GM20431 (cell line): ENCODE results near the gene OR10AD1.

Experiments used
- in situ Hi-C: fragments of 300-500 bp; cut with MseI, MboI; formaldehyde crosslinking; loops from one replicate; pipeline ENCODE4 v1.15.0; 2020; ENCODE audit warnings: low sequenced_read_pairs; ENCODE audit not compliant: unreplicated experiment

The OR10AD1 gene

GRCh38 chr12:48165089-48165981 is 37.8 kb downstream of the OR10AD1 start:
- in situ Hi-C loops: loop anchor here (25.0 kb wide), 1 partner anchor 203 kb away; the partner anchor contains the start of gene TMEM106C

GRCh38 chr12:48164451-48164850 is 38.6 kb downstream of the OR10AD1 start:
- in situ Hi-C loops: loop anchor here (25.0 kb wide), 1 partner anchor 202 kb away; the partner anchor contains the start of gene TMEM106C

- in situ Hi-C loops: loop anchor here (25.0 kb wide), 1 partner anchor 201 kb away; the partner anchor contains the start of gene TMEM106C
Observed at GRCh38 chr12:48163150-48163747, 39.8 kb downstream of the OR10AD1 start.

GRCh38 chr12:48160807-48161206 is 42.3 kb downstream of the OR10AD1 start:
- in situ Hi-C loops: loop anchor here (25.0 kb wide), 1 partner anchor 199 kb away; the partner anchor contains the start of gene TMEM106C

- in situ Hi-C loops: loop anchor here (25.0 kb wide), 1 partner anchor 198 kb away; the partner anchor contains the start of gene TMEM106C
Observed at GRCh38 chr12:48160046-48160445, 43.0 kb downstream of the OR10AD1 start.

- in situ Hi-C loops: loop anchor here (25.0 kb wide), 1 partner anchor 196 kb away; the partner anchor contains the start of gene TMEM106C
Observed at GRCh38 chr12:48157889-48158370, 45.2 kb downstream of the OR10AD1 start.

- in situ Hi-C loops: loop anchor here (25.0 kb wide), 1 partner anchor 195 kb away; the partner anchor contains the start of gene TMEM106C
Observed at GRCh38 chr12:48157018-48157888, 45.8 kb downstream of the OR10AD1 start, which contains the start of gene ASB8. Gene ASB8 (minus strand): TSS chr12:48157515. CDS start chr12:48153496, 4,019 bp downstream.

- in situ Hi-C loops: loop anchor here (25.0 kb wide), 1 partner anchor 194 kb away; the partner anchor contains the start of gene TMEM106C
Observed at GRCh38 chr12:48156652-48157017, 46.5 kb downstream of the OR10AD1 start.

- in situ Hi-C loops: loop anchor here (25.0 kb wide), 1 partner anchor 193 kb away; the partner anchor contains the start of gene TMEM106C
Observed at GRCh38 chr12:48155786-48156185, 47.3 kb downstream of the OR10AD1 start.
